H9 (cell line): Measurements from ENCODE around the gene ANXA9. TPM values are rescaled to one million over a fixed set of nuclear protein-coding genes. Genes with fewer than 3 reads are reported as not detected.

Experiments used
- DNase-seq: peaks from one replicate; pipeline ENCODE4 v3.0.0-alpha.2; 2017
- H2AFZ ChIP-seq: one replicate; pipeline ENCODE4 v1.6.1; 2013; ENCODE audit warnings: mild to moderate bottlenecking, low read length, control low read depth, moderate library complexity
- H2AK5ac ChIP-seq: 2 replicates; pipeline ENCODE4 v1.6.1; 2013; ENCODE audit warnings: low read length, control low read depth, mixed read lengths; ENCODE audit not compliant: insufficient read length
- H2BK120ac ChIP-seq: one replicate; pipeline ENCODE4 v1.6.1; 2013; ENCODE audit warnings: low read depth, mild to moderate bottlenecking, low read length, control low read depth, inconsistent platforms; ENCODE audit not compliant: poor library complexity, severe bottlenecking
- H2BK12ac ChIP-seq: 2 replicates; pipeline ENCODE4 v1.6.1; 2013; ENCODE audit warnings: low read length, control low read depth, mixed read lengths, low read depth; ENCODE audit not compliant: insufficient read length
- H2BK15ac ChIP-seq: 2 replicates; pipeline ENCODE4 v1.6.1; 2013; ENCODE audit warnings: low read depth, low read length, control low read depth
- H2BK20ac ChIP-seq: one replicate; pipeline ENCODE4 v1.6.1; 2013; ENCODE audit warnings: low read depth, mild to moderate bottlenecking, low read length, control low read depth, inconsistent platforms; ENCODE audit not compliant: poor library complexity, severe bottlenecking
- H2BK5ac ChIP-seq: 2 replicates; pipeline ENCODE4 v1.6.1; 2013; ENCODE audit warnings: low read length, control low read depth, mixed read lengths; ENCODE audit not compliant: insufficient read length
- H3K14ac ChIP-seq: 2 replicates; pipeline ENCODE4 v1.6.1; 2013; ENCODE audit warnings: low read length, control low read depth; ENCODE audit not compliant: insufficient read depth
- H3K18ac ChIP-seq: 2 replicates; pipeline ENCODE4 v1.6.1; 2013; ENCODE audit warnings: low read depth, mild to moderate bottlenecking, mixed read lengths, low read length, control low read depth; ENCODE audit not compliant: insufficient read length
- H3K23ac ChIP-seq: 2 replicates; pipeline ENCODE4 v1.6.1; 2013; ENCODE audit warnings: low read length, control low read depth, mixed read lengths, low read depth; ENCODE audit not compliant: insufficient read length
- H3K23me2 ChIP-seq: 2 replicates; pipeline ENCODE4 v1.6.1; 2013; ENCODE audit warnings: low read depth, mild to moderate bottlenecking, mixed read lengths, low read length, control low read depth; ENCODE audit not compliant: insufficient read length, poor library complexity, severe bottlenecking
- H3K27ac ChIP-seq: 2 replicates; pipeline ENCODE4 v1.5.1; 2013; ENCODE audit warnings: low read length, control low read depth, mixed read lengths, low read depth; ENCODE audit not compliant: insufficient read length
- H3K27me3 ChIP-seq: 2 replicates; pipeline ENCODE4 v1.6.1; 2013; ENCODE audit warnings: low read length, control low read depth, inconsistent platforms; ENCODE audit not compliant: insufficient read depth
- H3K4ac ChIP-seq: 2 replicates; pipeline ENCODE4 v1.6.1; 2013; ENCODE audit warnings: low read depth, mild to moderate bottlenecking, control low read depth, inconsistent platforms, low read length, moderate library complexity
- H3K4me1 ChIP-seq: 2 replicates; pipeline ENCODE4 v1.6.1; 2013; ENCODE audit warnings: low read length, control low read depth, inconsistent platforms; ENCODE audit not compliant: insufficient read depth
- H3K4me2 ChIP-seq: 2 replicates; pipeline ENCODE4 v1.6.1; 2013; ENCODE audit warnings: low read length, control low read depth, mixed read lengths; ENCODE audit not compliant: insufficient read length, insufficient read depth
- H3K56ac ChIP-seq: 2 replicates; pipeline ENCODE4 v1.6.1; 2013; ENCODE audit warnings: low read depth, mild to moderate bottlenecking, mixed read lengths, low read length, control low read depth; ENCODE audit not compliant: insufficient read length
- H3K79me1 ChIP-seq: 2 replicates; pipeline ENCODE4 v1.6.1; 2013; ENCODE audit warnings: low read depth, mild to moderate bottlenecking, moderate library complexity, low read length, control low read depth, inconsistent platforms; ENCODE audit not compliant: insufficient read depth, poor library complexity, severe bottlenecking
- H3K79me2 ChIP-seq: 2 replicates; pipeline ENCODE4 v1.6.1; 2013; ENCODE audit warnings: low read length, control low read depth, inconsistent platforms; ENCODE audit not compliant: insufficient read depth
- H3K9ac ChIP-seq: 2 replicates; pipeline ENCODE4 v1.6.1; 2013; ENCODE audit warnings: low read length, control low read depth, mixed read lengths; ENCODE audit not compliant: insufficient read length; ENCODE audit errors: extremely low read depth
- H3K9me3 ChIP-seq: one replicate; pipeline ENCODE4 v1.6.1; 2013; ENCODE audit warnings: low read depth, low read length, inconsistent platforms; ENCODE audit not compliant: control insufficient read depth
- H3T11ph ChIP-seq: one replicate; pipeline ENCODE4 v1.6.1; 2013; ENCODE audit warnings: mild to moderate bottlenecking, low read length, control low read depth, inconsistent platforms
- H4K20me1 ChIP-seq: one replicate; pipeline ENCODE4 v1.6.1; 2013; ENCODE audit not compliant: control insufficient read depth, insufficient read length, insufficient read depth
- H4K5ac ChIP-seq: 2 replicates; pipeline ENCODE4 v1.6.1; 2013; ENCODE audit warnings: low read depth, mild to moderate bottlenecking, mixed read lengths, low read length, control low read depth; ENCODE audit not compliant: insufficient read length
- H4K8ac ChIP-seq: replicated peaks from 2 replicates; pipeline ENCODE4 v1.6.1; 2013; ENCODE audit warnings: low read length, control low read depth, mixed read lengths, low read depth; ENCODE audit not compliant: insufficient read length
- H4K91ac ChIP-seq: 2 replicates; pipeline ENCODE4 v1.6.1; 2013; ENCODE audit warnings: low read depth, mild to moderate bottlenecking, moderate library complexity, mixed read lengths, low read length, control low read depth; ENCODE audit not compliant: insufficient read length
- H3K27ac Mint-ChIP-seq, 3 experiments: 2 replicates in 2 of 3; 3 replicates in 1 of 3; pipeline ENCODE4 v1.8.0; 2020 to 2021; ENCODE audit warnings: mixed read lengths in 3 of 3, mild to moderate bottlenecking in 1 of 3, moderate library complexity in 1 of 3
- H3K27me3 Mint-ChIP-seq: 2 replicates; pipeline ENCODE4 v1.8.0; 2021; ENCODE audit warnings: low read depth, mild to moderate bottlenecking, moderate library complexity, mixed read lengths
- H3K36me3 Mint-ChIP-seq, 3 experiments: 2 replicates in 2 of 3; 3 replicates in 1 of 3; pipeline ENCODE4 v1.8.0; 2020 to 2021; ENCODE audit warnings: low read depth in 3 of 3, mixed read lengths in 3 of 3; ENCODE audit not compliant: insufficient read depth in 1 of 3
- H3K4me1 Mint-ChIP-seq, 2 experiments: 2 replicates each; pipeline ENCODE4 v1.8.0; 2020; ENCODE audit warnings: mixed read lengths in 2 of 2
- H3K4me3 Mint-ChIP-seq, 2 experiments: 2 replicates in 1 of 2; 3 replicates in 1 of 2; pipeline ENCODE4 v1.8.0; 2020 to 2021; ENCODE audit warnings: mild to moderate bottlenecking in 2 of 2, mixed read lengths in 2 of 2, moderate library complexity in 1 of 2
- H3K9me3 Mint-ChIP-seq, 2 experiments: 2 replicates in 1 of 2; 3 replicates in 1 of 2; pipeline ENCODE4 v1.8.0; 2020; ENCODE audit warnings: mild to moderate bottlenecking in 2 of 2, mixed read lengths in 2 of 2, moderate library complexity in 1 of 2
- WGBS: extraction: QIAGEN DNeasy Blood & Tissue Kit; methylation state at CpG from one replicate; pipeline ENCODE4 v1.1.7; 2013; ENCODE audit warnings: missing lambda C conversion rate, low lambda C conversion rate, mixed read lengths; ENCODE audit not compliant: insufficient read length; ENCODE audit errors: extremely low coverage; 5-methylcytosine and 5-hydroxymethylcytosine counted together
- total RNA-seq: library from RNA; stranded (reverse); gene quantifications from 2 replicates; pipeline ENCODE4 v1.2.1, GENCODE V29; 2021
- TF ChIP-seq, protein P1 (sequence below): fragments of 200-600 bp; sonication (generic); conservative IDR thresholded peaks from 3 replicates; pipeline ENCODE4 v1.8.0; 2021; ENCODE audit warnings: antibody characterized with exemption, mild to moderate bottlenecking

Gene ANXA9
- total RNA-seq, 1 experiment from 2014 or later: 0.92 TPM

DNA sequence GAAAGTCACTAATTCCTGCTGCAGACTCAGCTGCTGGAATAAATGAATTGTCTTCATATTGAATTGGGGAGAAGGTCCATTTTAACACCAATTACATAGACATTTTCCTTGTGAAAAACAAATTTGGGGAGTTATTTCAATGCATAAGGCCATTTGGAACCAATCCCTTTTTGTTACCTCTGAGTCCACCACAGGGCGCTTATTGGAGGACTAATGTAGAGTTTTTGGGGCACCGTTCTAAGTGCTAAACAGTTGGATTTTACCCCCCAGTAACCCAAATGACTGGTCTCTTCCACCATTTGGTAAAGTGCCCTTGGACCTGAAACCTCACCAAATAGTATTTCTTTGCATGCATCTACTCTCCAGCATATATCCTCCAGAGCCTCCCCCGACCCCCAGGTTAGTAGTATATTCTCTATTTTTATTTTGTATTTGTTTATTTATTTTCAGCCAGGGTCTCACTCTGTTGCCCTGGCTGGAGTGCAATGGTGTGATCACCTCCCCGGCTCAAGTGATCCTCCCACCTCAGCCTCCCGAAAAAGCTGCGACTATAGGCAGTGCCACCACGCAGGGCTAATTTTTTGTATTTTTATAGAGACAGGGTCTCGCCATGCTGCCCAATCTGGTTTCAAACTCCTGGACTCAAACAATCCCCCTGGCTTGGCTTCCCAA, 27.7 kb downstream of the ANXA9 start:
- no peak overlapping the region for H3K27ac Mint-ChIP-seq
- no peak overlapping the region for H2AK5ac ChIP-seq
- H2BK5ac ChIP-seq: no peak overlapping the region
- H2BK15ac ChIP-seq: no peak overlapping the region
- no peaks in the 10 kb centered on the region; a peak in 2 of 5 replicates for H3K9me3 Mint-ChIP-seq
- no peak overlapping the region for H3K4ac ChIP-seq
- H3K18ac ChIP-seq: no peak overlapping the region
- no peak overlapping the region for H3K4me2 ChIP-seq
- H3K79me2 ChIP-seq: no peaks in the 10 kb centered on the region; the same call in 1 of the 2 replicates
- no peak overlapping the region for H3T11ph ChIP-seq
- H2BK120ac ChIP-seq: no peak overlapping the region
- TF ChIP-seq, protein P1, sequence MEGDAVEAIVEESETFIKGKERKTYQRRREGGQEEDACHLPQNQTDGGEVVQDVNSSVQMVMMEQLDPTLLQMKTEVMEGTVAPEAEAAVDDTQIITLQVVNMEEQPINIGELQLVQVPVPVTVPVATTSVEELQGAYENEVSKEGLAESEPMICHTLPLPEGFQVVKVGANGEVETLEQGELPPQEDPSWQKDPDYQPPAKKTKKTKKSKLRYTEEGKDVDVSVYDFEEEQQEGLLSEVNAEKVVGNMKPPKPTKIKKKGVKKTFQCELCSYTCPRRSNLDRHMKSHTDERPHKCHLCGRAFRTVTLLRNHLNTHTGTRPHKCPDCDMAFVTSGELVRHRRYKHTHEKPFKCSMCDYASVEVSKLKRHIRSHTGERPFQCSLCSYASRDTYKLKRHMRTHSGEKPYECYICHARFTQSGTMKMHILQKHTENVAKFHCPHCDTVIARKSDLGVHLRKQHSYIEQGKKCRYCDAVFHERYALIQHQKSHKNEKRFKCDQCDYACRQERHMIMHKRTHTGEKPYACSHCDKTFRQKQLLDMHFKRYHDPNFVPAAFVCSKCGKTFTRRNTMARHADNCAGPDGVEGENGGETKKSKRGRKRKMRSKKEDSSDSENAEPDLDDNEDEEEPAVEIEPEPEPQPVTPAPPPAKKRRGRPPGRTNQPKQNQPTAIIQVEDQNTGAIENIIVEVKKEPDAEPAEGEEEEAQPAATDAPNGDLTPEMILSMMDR: no peak
- H3K9me3 ChIP-seq: no peaks in the 10 kb centered on the region
- H3K27ac ChIP-seq: no peak overlapping the region
- H2BK20ac ChIP-seq: no peak overlapping the region
- no peak overlapping the region for H4K91ac ChIP-seq
- H4K8ac ChIP-seq: no peak overlapping the region
- no peak overlapping the region for H2BK12ac ChIP-seq
- no peak overlapping the region for H3K14ac ChIP-seq
- no peak overlapping the region for H2AFZ ChIP-seq
- H3K9ac ChIP-seq: no peak overlapping the region
- no peak overlapping the region for H3K23ac ChIP-seq
- no peaks in the 10 kb centered on the region for H3K27me3 ChIP-seq
- H3K23me2 ChIP-seq: peaks cover 13% of the 10 kb centered on the region
- H3K79me1 ChIP-seq: no peaks in the 10 kb centered on the region
- peaks cover 5% of the 10 kb centered on the region; the same call in 1 of the 2 replicates for H3K4me1 ChIP-seq
- H3K56ac ChIP-seq: no peak overlapping the region
- H3K4me1 Mint-ChIP-seq: peaks cover 35 to 39% of the 10 kb centered on the region in 2 experiments
- peak overlapping the region; percentile 97 to 99 for H3K4me3 Mint-ChIP-seq
- no peaks in the 10 kb centered on the region for H3K36me3 Mint-ChIP-seq
- H4K20me1 ChIP-seq: no peaks in the 10 kb centered on the region
- no CpG with 5 or more reads among the region's 8 CpGs for WGBS
- no peak for DNase-seq
- no peaks in the 10 kb centered on the region; the same call in 1 of the 2 replicates for H3K27me3 Mint-ChIP-seq
- H4K5ac ChIP-seq: no peak overlapping the region
